SKM-1 (cell line): Measurements from ENCODE around the gene E2F7.

Experiments
- DNase-seq: peaks from one replicate; lab custom pipeline; 2025; ENCODE audit not compliant: unreplicated experiment; lab: John Stamatoyannopoulos, UW

Gene E2F7

GRCh38 chr12:77025782-77026314 lies 39.5 kb downstream of the E2F7 start:
- DNase-seq = no peak

GRCh38 chr12:77023501-77023900 lies 41.9 kb downstream of the E2F7 start:
- no peak for DNase-seq

GRCh38 chr12:77019920-77020319 lies 45.4 kb downstream of the E2F7 start:
- no peak for DNase-seq

GRCh38 chr12:77016606-77017005 lies 48.8 kb downstream of the E2F7 start:
- no peak for DNase-seq

- DNase-seq = no peak
These were observed 52.3 kb downstream of the E2F7 start for GRCh38 chr12:77013091-77013490.

GRCh38 chr12:77010691-77011548 lies 54.4 kb downstream of the E2F7 start:
- peak; percentile 6 for DNase-seq

GRCh38 chr12:77007476-77007875 lies 57.9 kb downstream of the E2F7 start:
- no peak for DNase-seq

- DNase-seq = no peak
These were observed 59.7 kb downstream of the E2F7 start for GRCh38 chr12:77005611-77006098.

- DNase-seq = no peak
These were observed 61.5 kb downstream of the E2F7 start for GRCh38 chr12:77003914-77004313.

GRCh38 chr12:77003246-77003645 lies 62.1 kb downstream of the E2F7 start:
- no peak for DNase-seq

GRCh38 chr12:77002382-77002781 lies 63.0 kb downstream of the E2F7 start:
- DNase-seq = no peak

- no peak for DNase-seq
These were observed 64.1 kb downstream of the E2F7 start for GRCh38 chr12:77001276-77001675.

- DNase-seq = no peak
These were observed 66.3 kb downstream of the E2F7 start for GRCh38 chr12:76998908-76999556.

GRCh38 chr12:76998386-76998785 lies 67.0 kb downstream of the E2F7 start:
- no peak for DNase-seq

- no peak for DNase-seq
These were observed 68.2 kb downstream of the E2F7 start for GRCh38 chr12:76997011-76997780.

- DNase-seq = no peak
These were observed 74.7 kb downstream of the E2F7 start for GRCh38 chr12:76990716-76991115.

GRCh38 chr12:76984566-76984965 lies 80.8 kb downstream of the E2F7 start:
- no peak for DNase-seq

- no peak for DNase-seq
These were observed 81.9 kb downstream of the E2F7 start for GRCh38 chr12:76983420-76983819.

- DNase-seq = no peak
These were observed 85.2 kb downstream of the E2F7 start for GRCh38 chr12:76980196-76980595.

GRCh38 chr12:76976777-76977382 lies 88.5 kb downstream of the E2F7 start:
- DNase-seq = no peak
